Activated CD4-positive, CD25-positive, alpha-beta regulatory T cell treated with anti-CD3 and anti-CD28 coated beads, Interleukin-2, amount 50 U/mL, for 72 hours (primary cell): ENCODE results near the gene CTNS.

Experiments used
- DNase-seq: peaks from one replicate; pipeline ENCODE4 v3.0.0; 2021

CTNS gene

DNA sequence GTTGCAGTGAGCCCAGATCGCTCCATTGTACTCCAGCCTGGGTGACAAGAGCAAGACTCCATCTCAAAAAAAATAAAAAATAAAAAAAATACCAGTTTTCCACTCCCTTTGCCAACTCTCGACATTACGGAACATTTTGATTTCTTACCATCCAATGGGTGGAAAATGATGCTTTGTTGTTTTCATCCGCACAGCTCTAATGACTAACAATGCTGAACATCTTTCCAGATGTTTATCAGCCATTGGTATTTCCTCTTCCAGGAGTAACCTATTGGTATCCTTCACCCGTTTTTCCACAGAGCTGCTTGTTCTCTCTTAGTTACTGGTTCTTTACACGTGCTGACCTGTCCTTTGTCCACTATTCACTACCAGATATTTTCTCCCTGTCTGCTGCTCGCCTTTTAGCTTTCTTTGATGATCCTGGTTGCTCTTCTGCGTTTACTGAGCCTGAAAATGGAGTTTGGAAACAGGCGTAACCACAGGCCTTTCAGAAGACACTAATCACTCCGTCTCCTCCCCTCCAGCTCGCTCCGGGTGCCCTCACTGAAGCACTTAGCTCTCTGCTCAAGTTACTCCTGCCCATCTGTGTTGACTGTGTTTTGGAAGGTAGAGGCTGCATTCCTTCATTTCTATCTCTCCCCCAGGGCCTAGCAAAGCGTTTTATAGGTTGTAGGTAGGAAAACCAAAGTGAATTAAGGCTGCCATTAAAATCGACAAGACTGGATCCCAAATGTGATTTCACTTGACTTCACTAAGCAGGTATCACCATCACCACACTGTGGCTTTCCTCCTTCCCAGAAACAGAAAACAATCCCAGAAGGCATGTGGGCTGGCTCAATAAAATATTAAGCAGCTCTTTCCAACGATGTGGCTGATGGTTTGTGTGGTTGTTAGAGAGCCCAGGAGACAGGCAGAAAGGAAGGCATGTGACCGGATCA is 9.5 kb upstream of the CTNS start:
- no peak for DNase-seq

DNA sequence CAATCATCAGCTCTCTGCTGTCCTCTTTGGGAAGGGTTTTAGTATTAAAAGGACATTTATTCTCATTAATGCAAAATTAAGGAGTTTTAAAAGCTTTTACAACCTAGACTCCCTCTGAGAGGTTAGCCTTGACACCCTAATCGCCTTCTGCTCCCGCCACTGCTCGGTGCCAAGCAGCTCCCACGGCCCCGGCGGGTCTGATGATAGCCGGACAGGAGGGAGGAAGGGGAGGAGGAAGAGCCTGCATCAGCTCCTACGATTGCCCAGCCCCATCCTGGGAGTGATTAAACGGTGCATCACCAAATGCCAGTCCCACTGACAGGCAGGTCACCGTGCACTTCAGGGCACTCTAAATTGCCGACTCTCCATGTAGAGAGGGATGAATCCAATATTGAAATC is 8.8 kb upstream of the CTNS start:
- no peak for DNase-seq

DNA sequence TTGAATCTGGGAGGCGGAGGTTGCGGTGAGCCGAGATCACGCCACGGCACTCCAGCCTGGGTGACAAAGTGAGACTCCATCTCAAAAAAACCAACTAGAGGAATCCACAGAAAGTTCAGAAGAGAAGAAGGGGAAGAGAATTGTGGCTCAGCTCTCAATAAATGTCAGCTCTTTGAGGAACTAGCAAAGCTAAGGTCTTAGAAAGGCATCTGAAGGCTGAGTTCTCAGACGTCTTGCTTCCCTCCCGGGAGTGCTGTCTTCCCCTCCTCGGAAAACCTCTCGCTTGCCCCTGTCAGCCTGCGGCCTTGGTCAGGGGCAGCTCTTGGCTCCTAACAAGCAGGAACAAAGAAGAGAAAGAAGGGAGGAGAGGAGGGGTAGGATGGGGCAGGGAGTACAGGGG is 5.8 kb upstream of the CTNS start:
- DNase-seq = no peak

DNA sequence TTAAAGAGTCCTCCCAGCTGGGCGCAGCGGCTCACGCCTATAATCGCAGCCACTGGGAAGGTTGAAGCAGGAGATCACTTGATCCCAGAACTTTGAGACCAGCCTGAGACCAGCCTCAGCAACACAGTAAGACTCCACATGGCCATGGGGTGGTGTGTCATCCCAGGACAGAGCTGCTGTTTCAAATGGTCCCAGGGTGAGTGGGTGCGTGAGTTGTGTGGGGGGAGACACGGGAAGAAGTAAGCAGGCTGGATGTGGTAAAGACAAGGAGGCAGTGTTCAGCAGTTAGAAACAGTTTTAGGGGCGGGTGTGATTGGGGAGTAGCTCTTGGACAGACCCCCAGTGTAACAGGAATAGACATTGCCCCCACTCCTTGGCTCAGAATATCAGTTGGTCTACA is 4.3 kb upstream of the CTNS start:
- DNase-seq = no peak

DNA sequence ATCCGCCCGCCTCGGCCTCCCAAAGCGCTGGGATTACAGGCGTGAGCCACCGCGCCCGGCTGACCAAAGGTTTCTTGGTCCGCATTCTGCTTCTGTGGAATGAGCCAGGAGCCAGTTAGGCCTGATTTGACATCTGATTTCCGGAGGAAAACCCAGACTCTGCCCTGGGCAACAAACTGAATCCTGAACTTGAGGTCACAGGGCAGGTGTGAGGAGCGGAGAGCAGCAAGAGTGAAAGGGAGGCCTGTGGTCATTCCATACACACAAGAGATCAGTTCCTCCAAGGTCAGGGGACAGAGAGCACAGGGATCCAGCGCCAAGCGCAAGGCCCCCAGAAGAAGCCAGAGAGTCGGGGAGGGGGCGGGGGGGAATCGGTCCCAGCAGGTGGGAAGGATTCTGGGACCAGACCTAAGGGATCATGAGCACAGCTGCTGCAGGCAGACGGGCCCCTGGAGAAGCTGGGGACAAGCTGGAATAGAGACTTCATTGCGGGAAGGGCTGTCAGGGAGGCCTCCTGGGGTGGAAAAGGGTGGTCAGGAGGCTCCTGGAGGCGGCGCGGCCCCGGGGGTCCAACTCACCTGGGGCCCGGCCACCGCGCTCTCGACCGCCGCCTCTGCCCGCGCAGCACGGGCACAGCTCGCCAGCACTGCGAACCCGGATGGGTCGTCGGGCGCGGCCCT is 946 bp upstream of the CTNS start:
- DNase-seq = no peak

DNA sequence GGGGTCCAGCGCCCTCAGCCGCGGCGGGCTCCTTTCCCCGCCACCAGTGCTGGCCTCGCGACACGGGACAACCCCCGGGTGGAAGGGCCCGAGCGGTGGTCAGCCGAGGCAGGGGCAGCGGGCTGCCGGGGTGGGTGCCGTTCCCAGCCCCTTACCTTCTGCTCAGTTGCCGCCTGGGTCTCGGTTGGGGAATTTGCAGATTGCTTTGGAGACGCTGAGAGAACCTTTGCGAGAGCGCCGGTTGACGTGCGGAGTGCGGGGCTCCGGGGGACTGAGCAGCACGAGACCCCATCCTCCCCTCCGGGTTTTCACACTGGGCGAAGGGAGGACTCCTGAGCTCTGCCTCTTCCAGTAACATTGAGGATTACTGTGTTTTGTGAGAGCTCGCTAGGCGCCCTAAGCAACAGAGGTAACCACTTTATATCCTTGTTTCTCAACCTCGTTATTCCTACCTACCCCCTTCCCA is 381 bp downstream of the CTNS start:
- DNase-seq = no peak

DNA sequence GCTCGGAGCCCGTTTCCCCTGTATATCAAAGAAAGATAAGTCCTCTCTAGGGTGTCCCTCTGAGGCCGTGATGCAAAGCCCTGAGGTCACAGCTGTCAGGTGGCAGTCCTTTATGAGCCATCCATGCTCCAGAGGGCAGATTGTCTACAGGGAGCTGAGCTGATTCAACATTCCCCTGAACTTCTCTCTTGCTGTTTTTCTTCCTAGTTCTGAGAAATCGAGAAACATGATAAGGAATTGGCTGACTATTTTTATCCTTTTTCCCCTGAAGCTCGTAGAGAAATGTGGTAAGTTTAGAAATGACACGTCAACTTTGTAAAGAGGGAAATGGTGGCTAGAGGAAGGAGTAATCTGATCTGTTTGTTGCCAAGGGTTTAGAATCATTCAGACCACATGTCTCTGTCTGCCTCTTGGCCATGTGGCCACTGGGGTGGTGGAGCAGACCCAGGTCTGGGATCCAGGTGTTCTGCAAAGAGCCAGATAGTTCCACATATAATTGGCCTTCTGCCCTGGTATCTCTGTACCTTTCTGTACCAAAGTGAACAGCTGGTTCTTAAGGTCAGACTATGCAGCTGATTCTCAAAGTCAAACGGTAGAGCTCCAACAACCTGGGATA is 3.5 kb downstream of the CTNS start:
- DNase-seq = no peak

DNA sequence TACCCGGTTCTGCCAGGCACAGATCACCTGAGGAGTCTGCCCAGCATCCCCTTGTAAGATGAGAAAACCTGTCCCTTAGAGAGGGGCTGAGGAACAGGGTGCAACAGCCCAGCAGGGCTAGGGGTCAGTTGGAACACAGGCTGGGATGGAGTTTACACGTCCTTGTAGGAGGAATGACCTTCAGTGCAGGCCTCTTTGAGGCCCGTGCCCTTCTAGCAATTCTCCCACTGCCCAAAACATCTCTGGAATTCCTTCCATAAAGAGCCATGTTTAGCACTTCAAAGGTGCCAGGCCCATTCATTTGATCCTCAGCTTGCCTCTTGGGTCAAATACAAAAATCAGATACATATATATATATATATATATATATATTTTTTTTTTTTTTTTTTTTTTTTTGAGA is 4.5 kb downstream of the CTNS start:
- no peak for DNase-seq

DNA sequence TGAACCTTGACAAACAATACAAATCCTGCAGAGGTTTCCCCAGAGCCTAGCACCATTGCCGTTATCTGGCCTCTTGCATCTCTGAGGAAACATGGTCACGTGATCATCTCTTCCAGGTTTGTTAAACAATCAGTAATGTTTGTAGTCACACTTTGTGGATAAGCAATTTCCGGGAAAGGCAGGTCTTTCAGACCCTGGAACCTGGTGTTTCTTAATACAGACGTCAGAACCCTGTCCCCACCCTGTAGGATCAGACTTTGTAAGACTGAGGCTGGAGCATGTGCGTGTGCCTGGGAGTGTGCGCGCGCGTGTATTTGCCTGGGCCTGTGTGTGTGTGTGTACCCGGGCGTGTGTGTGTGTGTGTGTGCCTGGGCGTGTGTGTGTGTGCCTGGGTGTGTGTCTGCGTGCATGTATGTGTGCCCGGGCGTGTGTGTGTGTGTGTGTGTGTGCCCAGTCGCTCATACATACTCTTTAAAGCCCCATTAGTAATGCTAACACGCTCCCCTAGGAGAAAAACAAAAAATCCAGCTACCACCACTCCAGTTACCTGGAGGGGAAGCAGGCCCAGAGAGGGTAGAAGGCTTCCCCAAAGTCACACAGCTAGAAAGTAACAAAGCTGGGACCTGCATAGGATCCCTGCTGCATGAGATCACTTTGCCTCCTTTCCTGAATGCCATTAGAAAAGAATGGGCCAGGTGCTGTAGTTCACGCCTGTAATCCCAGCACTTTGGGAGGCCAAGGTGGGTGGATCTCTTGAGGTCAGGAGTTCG is 5.3 kb downstream of the CTNS start:
- DNase-seq = no peak

DNA sequence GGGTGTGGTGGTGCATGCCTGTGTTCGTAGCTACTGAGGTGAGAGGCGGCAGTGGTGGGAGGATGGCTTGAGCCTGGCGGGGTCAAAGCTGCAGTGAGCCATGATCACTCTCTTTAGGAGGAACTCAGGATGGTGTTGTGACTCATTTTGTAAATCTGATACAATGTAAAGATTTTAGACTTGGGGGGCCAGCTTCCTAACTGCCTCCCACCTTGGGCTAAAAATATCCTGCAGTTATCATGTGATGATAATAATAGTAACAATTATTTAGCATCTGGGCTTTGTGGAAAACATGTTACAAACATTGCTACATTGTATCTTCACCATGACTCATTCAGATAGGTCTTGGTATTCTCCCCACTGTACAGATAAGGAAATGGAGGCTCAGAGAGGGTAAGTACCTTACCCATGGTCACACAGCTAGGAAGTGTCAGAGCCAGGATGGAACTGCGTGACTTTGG is 7.4 kb downstream of the CTNS start:
- DNase-seq = no peak

DNA sequence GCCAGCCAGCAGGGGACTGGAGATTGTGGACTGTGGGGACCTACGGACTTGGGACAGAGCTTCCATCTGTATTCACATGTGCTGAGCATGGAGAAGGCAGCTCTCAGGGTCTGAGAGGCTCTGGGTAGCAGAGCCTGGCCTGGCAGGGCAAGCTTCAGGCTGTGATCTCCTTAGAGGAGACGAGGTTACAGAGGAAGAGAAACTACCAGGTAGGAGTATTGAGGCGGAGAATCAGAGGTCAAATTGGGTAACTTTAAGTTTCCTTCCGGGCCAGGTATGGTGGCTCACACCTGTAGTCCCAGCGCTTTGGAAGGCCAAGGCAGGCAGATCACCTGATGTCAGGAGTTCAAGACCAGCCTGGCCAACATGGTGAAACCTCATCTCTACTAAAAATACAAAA is 8.8 kb downstream of the CTNS start:
- no peak for DNase-seq

DNA sequence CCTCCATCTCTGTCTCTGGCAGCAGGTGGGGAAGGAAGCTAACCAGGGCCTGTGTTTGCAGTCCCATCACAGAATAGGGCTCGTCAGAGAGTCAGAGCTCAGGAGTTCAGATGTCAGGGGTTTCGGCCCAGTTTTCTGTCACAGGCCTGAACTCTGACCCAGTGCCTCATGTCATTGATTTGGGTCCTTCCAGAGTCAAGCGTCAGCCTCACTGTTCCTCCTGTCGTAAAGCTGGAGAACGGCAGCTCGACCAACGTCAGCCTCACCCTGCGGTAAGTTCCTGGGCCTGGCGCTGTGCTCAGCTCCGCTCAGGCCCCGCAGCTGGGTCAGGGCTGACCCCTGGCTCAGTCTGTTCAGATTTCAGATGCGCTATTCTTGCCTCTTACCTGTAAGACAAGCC is 10.7 kb downstream of the CTNS start:
- no peak for DNase-seq

DNA sequence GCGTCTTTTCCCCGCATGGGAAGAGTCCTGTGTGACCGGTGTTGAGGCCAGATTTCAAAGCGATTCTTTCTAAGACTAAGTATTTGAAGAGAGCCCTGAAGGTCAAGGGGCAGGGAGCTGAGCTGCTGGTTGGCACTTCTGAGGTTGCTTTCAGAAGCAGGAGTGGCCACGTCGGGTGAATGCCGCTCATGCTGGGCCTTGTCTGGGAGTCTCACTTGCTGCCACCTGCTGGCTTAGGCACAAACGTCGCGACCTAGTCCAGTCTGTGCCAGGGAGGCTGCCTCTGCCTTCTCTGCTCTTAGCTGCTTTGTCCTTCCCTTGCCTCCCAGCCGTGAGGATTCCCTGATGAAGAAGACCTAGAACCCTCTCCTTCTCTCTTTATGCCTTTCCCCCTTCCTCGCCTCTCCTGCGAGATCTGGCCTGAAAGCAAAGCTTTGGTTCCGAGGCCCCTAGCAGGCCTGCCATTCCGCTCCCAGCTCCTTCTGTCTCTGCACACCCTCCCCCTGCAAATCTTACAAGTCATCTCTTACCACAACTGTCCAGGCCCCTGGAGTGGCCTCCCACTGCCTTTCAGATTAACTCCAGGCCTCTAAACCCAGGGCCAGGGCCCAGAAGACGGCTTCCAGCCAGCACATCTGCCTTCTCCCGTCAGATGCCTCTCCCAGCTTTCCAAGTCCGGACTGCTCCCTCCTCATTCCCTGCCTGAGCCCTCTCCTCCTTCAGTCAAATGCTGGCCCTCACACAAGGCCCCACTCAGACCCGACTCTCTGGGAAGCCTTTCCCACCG is 11.4 kb downstream of the CTNS start:
- DNase-seq = no peak

DNA sequence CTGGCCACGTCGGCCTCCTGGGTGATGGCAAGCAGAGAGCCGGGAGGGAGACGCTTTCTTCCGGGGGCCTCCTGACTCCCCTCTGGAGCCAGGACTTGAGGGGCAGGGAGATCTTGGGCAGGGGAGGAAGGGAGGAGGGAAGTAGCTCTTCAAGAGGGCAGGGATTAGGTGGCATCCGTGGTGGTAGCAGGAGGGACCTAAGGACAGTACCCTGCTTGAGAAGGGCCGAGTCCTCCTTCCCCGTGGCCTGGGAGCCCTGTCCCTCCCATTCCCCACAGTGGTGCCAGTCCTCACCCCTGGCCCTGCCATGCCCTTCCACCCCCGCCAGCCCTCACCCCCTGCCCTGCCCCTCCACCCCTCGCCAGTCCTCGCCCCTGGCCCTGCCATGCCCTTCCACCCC is 19.2 kb downstream of the CTNS start:
- no peak for DNase-seq

DNA sequence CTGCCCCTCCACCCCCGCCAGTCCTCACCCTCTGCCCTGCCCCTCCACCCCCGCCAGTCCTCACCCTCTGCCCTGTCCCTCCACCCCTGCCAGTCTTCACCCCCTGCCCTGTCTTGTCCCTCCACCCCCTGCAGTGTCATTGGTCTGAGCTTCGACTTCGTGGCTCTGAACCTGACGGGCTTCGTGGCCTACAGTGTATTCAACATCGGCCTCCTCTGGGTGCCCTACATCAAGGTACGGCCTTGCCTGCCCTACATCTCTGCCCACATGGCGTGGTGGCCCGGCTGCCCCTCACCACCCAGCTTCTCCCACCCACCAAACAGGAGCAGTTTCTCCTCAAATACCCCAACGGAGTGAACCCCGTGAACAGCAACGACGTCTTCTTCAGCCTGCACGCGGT is 19.8 kb downstream of the CTNS start:
- no peak for DNase-seq

DNA sequence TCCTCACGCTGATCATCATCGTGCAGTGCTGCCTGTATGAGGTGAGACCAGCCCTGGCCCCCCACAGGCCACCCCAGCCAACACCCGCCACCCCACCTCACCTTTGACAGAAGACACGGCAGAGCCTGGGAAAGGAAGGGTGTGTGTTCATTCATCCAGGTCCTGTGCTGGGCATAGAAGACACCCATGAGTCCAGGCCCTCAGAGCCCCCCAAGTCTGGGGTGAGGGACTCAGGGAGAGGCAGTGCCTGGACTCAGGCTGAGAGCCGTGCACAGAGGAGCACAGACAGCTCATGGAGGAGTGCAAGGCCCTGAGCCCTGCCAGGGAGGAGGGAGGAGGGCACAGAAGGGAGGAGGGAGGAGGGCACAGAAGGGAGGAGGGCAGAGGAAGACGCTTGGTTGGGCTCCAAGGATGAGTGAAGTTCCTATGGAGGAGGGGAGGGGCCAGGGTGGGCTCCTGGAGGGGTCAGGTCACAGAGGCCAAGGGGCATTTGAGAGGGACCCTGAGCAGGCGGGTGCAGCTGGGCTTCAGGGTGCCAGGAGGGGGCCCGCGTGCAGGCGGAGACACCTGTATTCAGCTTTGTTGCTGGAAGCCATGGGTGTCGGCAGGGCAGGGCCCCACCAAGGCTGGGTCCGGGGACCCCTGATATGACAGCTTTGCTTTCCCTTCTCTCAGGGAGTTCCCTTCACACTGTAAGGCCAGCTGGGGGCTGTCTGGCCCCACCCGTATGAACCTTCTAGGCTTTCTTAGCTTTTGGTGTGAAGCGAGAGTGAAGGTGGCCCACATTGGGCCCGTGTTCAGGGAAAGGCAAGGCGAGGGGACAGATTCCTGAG is 20.4 kb downstream of the CTNS start:
- no peak for DNase-seq

DNA sequence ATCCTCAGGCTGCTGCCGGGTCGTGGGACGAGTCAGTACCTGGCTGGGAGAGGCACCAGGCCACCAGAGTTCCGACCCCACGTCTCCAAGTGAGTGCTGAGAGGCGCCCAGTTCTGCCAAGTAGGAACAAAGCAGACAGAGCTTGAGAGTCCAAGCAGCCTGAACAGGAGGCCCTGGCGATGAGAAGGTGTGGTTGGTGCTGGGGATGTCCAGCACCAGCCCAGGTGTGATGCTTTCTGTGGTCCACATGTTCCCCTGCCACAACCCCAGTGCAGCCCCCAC is 21.0 kb downstream of the CTNS start:
- no peak for DNase-seq

DNA sequence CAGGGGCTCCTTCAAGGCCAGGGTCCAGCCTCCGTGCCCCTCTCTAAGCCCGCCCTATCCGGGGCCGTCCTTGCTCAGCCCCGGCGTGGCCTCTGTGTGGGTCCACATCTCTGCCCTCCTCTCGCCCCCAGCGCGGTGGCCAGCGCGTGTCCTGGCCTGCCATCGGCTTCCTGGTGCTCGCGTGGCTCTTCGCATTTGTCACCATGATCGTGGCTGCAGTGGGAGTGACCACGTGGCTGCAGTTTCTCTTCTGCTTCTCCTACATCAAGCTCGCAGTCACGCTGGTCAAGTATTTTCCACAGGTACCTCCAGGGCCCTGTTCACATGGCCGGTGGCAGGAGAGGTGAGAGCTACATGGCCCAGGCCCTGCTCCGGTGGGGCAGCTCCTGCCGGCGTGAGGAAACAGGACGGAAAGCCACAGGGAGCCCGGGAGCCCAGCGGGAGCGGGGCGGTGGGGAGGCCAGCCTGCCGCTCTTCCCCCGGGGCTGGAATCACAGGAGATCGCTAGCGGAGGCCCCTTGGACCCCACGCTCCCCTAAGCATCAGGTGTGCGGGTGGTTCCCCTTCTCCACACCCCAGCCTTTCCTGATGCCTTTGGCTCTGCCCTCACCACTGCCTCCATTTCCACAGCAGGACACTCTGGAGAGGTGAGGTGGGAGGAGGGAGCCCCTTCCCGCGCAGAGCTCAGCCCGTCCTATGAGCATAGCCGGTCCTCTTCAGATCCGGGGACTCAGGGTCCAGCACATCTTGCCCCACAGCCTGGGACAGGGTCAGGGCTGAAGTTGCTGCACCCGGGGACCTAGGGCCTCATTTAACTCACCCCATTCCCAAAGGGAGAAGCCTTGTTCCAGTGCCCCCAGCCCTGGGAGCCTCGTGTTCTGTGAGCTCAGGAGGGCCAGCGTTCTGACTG is 21.6 kb downstream of the CTNS start:
- no peak for DNase-seq

DNA sequence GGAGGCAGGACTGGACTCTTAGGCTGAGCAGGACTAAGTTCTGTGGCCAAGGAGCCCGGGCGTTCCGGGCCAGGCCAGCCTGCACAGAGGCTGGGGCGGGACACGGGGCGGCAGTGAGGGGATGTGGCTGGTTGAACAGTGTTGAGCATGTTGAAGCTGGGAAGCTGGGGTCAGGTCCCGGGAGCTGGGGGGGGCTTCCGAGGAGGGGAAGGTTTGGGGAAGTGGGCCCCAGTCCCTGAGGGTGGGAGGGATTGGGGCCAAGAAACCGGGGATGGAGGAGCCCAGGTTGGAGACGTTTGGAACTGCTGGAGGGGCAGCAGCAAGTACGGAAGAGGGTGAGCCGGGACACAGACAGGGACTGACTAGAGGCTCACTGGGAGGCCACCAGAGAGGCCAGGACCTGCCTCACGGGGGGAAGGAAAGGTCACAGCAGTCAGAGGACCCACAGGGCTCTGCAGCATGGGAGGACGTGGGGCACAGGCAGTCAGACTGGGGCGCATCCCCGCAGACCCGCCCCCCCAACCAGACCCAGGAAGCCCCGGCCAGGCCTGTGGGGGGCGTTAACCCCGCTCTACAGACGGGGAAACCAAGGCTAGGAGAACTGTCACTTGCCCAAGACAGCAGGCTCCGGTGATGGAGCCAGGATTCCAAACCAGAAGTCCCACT is 22.4 kb downstream of the CTNS start:
- no peak for DNase-seq
